Jurkat, Clone E6-1 (cell line): ENCODE measurements around the gene ABCF2.

Source experiments
- DNase-seq: peaks from one replicate; pipeline ENCODE4 v3.0.0-alpha.2; 2011; ENCODE audit warnings: low read depth, low spot score
- H3K4me3 ChIP-seq: 2 replicates; pipeline ENCODE4 v1.5.1; 2011; ENCODE audit warnings: mild to moderate bottlenecking, low read length, control low read depth, moderate library complexity

The ABCF2 gene

GRCh38 chr7:151254851-151255250 is 27.8 kb upstream of the ABCF2 start:
- no peak overlapping the region for H3K4me3 ChIP-seq
- no peak for DNase-seq

- DNase-seq = no peak
- no peak overlapping the region for H3K4me3 ChIP-seq
Observed at GRCh38 chr7:151254316-151254715, 27.3 kb upstream of the ABCF2 start.

- DNase-seq = no peak
- H3K4me3 ChIP-seq = no peak overlapping the region
Observed at GRCh38 chr7:151252961-151253711, 26.1 kb upstream of the ABCF2 start.

GRCh38 chr7:151252561-151252835 is 25.5 kb upstream of the ABCF2 start:
- H3K4me3 ChIP-seq = no peak overlapping the region
- no peak for DNase-seq

DNA sequence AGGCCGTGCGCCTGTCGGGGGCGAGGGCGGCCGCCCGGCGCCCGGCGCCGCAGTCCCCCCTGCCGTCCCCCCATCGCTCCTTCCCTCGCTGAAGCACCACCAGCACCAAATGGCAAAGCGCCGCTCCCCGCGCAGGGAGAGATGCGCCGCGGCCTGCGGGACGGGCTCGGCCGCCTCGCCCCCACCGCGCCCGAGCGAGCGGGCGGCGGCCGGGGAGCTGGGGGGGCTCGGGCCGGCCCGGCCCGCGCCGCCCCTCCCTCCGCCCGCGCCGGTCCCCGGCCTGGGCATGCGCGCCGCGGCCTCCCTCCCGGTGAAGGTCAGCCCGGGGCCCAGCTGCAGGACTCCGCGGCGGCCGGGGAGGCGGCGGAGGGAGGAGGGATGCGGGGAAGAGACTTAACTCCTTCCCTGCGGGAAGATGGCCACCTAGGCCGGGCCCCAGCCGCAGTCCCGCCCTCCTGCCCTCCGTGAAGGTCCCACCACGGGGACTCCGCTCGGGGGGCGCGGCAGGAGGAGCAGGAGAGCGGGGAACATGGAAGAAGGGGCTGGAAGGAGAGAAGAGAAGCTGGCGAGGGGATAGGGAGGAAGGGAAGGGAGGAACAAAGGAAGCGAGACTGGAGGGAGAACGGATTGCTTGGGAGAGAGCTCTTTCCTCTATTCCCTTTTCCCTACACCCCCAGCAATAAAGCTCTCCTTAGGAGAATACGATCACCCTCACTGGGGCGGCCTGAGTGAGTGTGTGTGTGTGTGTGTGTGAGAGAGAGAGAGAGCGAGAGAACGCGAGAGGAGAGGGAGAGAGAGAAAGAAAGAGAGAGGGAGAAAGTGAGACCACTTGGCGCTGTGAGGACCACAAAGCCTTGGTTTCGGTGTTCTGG is 24.9 kb upstream of the ABCF2 start:
- DNase-seq = no peak
- peak overlapping the region; percentile 39 for H3K4me3 ChIP-seq

- peak overlapping the region; percentile 36 for H3K4me3 ChIP-seq
- peak; percentile 36 for DNase-seq
Observed at GRCh38 chr7:151251328-151251688, 24.3 kb upstream of the ABCF2 start.

GRCh38 chr7:151250181-151251132 is 23.5 kb upstream of the ABCF2 start:
- no peak overlapping the region for H3K4me3 ChIP-seq
- no peak for DNase-seq

GRCh38 chr7:151249732-151250072 is 22.7 kb upstream of the ABCF2 start:
- H3K4me3 ChIP-seq = no peak overlapping the region
- no peak for DNase-seq

DNA sequence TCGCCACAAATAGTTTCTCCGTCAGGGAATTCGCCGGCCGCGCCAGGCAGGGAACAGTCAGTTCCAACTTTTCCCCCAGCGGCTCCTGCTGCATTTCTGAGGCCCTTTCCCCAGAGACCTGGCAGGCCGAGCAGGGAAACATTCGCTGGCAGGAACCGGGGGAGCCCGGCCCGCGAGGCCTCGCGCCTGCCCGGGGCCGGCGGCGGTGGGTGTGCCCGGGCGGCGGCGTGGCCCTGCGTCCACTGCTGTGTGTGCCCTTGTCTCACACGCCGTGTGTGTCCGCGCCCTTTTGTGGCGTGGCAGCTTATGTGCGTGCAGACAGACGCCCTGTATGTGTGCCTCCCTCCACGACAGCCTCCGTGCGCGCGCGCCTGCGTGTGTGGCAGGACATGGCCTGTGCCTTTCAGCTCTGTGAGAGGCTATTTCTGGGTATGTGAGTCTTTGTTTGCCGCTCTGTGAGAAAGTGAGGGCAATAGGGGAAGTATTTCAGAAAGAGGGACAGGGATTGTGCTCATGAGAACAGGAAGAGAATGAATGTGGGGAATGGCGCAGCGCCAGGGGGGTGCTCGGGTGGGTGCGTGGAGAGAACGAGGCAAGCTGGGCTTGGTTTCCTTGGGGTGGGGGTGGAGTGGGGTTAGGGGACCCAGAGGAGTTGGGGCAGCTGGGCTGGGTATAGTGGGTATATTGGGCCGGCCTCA is 22.2 kb upstream of the ABCF2 start:
- DNase-seq = no peak
- H3K4me3 ChIP-seq = no peak overlapping the region

DNA sequence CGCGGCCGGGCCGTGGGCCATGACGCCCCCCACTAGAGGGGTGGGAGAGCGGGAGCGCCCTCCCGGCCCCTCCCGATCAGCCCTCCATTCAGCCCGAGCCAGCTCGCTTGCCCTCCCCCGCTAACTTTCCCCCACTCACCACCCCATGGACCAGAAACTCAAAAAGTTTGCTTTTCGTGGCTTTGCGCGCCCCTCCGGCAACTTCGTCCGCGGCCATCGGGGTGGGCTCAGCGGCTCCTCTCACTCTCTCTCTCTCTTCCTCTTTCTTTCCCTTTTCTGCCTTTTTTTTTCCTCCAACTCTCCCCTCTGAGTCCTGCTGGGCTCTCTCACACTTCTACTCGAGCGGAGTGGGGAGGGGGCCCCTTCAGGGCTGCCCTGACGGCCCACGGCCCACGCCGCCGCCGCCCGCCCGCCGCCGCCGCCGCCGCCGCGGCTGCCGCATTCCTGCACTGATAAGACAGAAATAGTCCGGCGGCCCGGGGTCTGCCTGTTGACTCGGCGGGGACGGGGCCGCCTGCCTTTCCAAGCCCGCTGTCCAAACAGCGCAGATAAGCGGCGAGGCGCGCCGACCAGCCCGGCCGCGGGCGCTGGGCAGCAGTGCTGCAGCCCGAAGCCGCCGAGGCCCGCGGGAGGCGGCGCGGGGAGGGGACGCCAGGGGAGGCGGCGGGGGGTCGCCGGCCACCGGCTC is 21.5 kb upstream of the ABCF2 start, which contains the start of gene SMARCD3:
SMARCD3 (minus strand) TSS at position 349 of the 688 bp plus-strand sequence; CDS start at position 217, 132 bp downstream.
- peak within 1 kb of the TSS; percentile 50 for H3K4me3 ChIP-seq
- DNase-seq = no peak

GRCh38 chr7:151247611-151248345 is 20.8 kb upstream of the ABCF2 start:
- no peak for DNase-seq

DNA sequence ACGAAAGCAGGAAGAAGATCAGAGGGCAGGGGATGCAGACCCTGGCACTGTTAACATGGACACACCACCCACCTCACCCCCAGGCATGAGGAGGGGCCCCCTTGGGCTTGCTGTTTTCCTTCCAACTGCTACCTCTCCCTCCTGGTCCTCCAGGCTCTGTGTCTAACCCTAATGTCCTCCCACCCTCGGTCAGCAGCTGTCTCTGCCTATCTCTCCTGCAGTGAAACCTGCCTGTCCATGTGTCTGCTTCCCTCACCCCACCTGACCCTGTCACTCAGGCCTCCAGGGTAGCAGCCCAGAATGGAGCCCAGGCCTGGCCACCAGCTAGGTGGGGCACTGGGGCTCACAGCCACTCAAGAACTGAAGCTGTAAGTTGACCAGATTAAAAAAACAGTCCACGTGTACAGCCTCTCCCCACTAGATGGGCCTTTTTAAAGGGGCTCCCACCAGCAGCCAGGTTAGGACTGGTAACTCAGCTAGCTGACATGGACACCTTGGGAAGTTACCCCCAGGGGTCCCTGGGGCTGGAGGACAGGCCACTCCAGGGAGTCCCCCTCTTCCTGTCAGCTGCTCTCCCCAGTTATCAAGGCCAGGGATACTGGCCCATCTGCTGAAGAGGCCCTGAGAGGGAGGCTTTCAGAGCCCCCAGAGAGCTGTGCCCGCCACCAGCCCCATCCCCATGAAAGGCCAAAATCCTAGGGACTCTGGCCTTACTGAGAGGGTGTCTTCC is 20.0 kb upstream of the ABCF2 start:
- H3K4me3 ChIP-seq = no peak overlapping the region
- no peak for DNase-seq

More at GRCh38 chr7:151247611-151248345, 20.8 kb upstream of the ABCF2 start:
- H3K4me3 ChIP-seq = peak overlapping the region; percentile 50

DNA sequence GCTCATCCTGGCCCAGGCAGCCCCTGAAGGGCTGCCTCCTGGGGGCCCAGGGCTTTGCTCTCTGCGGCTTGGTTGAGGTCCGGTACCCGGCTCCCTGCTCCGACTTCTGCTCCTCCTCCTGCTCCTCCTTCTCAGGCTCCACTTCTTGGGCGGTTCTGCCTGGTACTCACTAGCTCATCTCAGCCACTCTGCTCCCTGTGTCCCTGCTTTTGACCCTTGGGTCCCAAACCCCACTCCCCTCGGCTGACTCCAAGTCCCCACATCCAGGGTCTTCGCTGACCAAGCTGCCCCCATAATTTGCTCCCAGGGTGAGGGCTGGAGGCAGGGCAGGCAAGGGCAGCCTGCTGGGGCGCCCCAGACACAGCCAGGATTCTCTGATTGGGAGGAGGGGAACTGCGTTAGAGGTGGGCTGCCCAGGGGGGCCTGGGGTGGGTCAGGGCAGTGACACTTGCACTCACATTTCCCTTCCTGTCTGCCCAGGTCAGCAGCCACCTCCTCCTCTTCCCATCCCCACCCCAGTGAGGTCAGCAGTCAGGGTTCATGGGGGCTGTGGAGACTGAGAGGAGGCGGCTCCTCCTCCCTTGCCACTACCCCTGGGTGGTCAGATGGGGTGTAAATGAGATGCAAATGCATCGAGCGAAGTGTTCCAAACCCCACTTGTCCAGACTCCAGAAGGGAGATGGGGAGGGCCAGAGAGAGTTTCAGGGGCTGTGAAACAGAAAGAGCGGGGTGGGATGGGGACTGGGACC is 19.3 kb upstream of the ABCF2 start:
- no peak overlapping the region; the same call in 1 of the 2 replicates for H3K4me3 ChIP-seq
- no peak for DNase-seq

DNA sequence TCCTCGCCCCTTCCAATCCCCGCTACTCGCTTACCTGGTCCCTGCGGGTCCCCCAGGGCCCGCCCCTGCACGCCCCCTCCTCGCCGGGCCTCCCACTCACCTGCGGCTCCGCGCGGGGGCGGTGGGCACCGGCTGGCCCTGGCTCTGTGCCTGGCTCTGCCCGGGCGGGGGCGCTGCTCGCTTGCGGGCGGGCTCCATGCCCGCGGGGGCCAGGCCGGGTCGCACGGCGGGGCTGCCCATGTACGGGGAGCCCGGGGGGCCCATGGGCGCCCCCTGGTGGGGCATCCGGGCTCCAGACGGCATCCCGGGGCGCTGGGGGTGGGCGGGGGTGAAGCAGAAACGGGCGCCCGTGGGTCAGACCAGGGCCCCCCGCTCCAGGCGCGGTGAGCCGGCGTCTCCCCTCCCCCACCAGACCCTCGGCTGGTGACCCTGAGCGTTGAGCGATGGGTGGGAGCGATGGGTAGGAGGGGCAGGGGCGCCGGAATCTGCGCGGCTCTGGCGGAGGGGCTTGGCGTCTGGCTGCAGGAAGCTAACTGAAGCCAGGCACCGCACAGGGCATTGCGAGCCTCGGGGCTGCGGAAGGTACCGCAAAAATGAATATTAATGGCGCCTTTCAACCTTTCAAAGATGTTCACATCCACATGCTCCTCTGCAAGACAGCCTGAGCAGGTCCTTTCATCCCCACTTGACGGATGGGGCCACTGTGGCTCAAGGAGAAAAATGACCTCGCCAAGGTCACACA is 18.5 kb upstream of the ABCF2 start:
- peak overlapping the region; percentile 45 for H3K4me3 ChIP-seq
- DNase-seq = no peak

DNA sequence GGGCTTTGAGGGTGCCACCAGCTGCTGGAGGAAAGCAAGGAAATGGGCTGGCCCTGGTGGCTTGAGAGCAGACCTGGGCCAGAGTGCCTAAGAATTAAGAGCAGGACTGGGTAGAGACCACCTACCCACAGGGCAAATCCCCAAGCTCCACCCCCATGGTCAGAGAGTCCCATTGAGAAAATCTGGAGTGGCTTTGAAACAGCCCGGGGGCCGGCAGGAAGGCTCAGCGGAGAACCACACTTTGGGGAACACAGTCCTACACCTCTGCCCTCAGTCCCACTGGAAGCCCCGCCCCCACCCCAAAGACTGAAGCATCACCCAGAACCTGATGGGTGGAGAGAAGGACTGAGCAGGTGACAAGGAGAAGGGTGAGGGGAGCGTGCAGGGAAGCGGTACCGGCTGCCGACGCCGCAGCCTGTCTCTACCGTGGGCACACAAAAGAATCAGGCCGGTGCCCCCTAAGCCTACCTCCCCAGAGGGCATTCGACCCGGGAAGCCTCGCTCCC is 17.9 kb upstream of the ABCF2 start:
- no peak for DNase-seq
- H3K4me3 ChIP-seq = peak overlapping the region; percentile 45
